A549 (cell line): ENCODE results near the gene SOD1. TPM values are rescaled to one million over a fixed set of nuclear protein-coding genes. Genes with fewer than 3 reads are reported as not detected.

ENCODE experiments used
- ATAC-seq, 2 experiments: fragments of 200-7000 bp in 1 of 2; fragments of >200 bp in 1 of 2; cut with Nextera tagmentation in 1 of 2; cut with Tn5 transposase in 1 of 2; 3 replicates each; pipeline versions ENCODE4 v1.8.0 to v1.9.1; 2018 to 2020; ENCODE audit warnings: mild to moderate bottlenecking in 1 of 2, moderate library complexity in 1 of 2
- CTCF ChIA-PET: fragments of 300-600 bp; sonication (Branson Sonifier 250); formaldehyde crosslinking; extraction: SDS; loops from one replicate; lab custom pipeline; 2021; ENCODE audit warnings: antibody characterized with exemption, inconsistent platforms; lab: Yijun Ruan, JAX
- POLR2A ChIA-PET: fragments of 350-600 bp; formaldehyde crosslinking; extraction: SDS; loops from one replicate; lab custom pipeline; 2021; ENCODE audit warnings: antibody characterized with exemption, inconsistent platforms; lab: Yijun Ruan, JAX
- DNase-seq, 2 experiments: peaks; one replicate each; pipeline versions ENCODE4 v3.0.0 to v3.0.0-alpha.2; 2011 to 2016; ENCODE audit warnings: low read depth in 1 of 2, low spot score in 1 of 2
- FAIRE-seq: peaks from 2 replicates; lab custom pipeline; 2011; peaks lifted over from hg19 to GRCh38; lab: Jason Lieb, UNC
- H3K27ac ChIP-seq, 2 experiments: fragments of >200 bp; sonication (Bioruptor Twin); formaldehyde crosslinking; 3 replicates each; pipeline ENCODE4 v1.5.1; 2016 to 2017
- H3K4me1 ChIP-seq: fragments of >200 bp; sonication (Bioruptor Twin); formaldehyde crosslinking; 3 replicates; pipeline ENCODE4 v1.6.1; 2016
- H3K4me2 ChIP-seq: fragments of >200 bp; sonication (Bioruptor Twin); formaldehyde crosslinking; 3 replicates; pipeline ENCODE4 v1.6.1; 2016
- H3K4me3 ChIP-seq: fragments of >200 bp; sonication (Bioruptor Twin); formaldehyde crosslinking; 3 replicates; pipeline ENCODE4 v1.5.1; 2016
- H3K9me3 ChIP-seq: fragments of >200 bp; sonication (Bioruptor Twin); formaldehyde crosslinking; 3 replicates; pipeline ENCODE4 v1.6.1; 2016
- BHLHE40 ChIP-seq: IDR thresholded peaks from 2 replicates; pipeline ENCODE4 v1.6.1; 2012; ENCODE audit warnings: low read depth, low read length, inconsistent platforms
- CBX8 ChIP-seq: fragments of 200-600 bp; sonication (generic); IDR thresholded peaks from 2 replicates; pipeline ENCODE4 v1.6.1; 2016
- CEBPB ChIP-seq, 2 experiments: fragments of >200 bp in 1 of 2; sonication (Bioruptor Twin) in 1 of 2; formaldehyde crosslinking in 1 of 2; IDR thresholded peaks; 2 replicates each; pipeline ENCODE4 v1.6.1; 2012 to 2016
- CTCF ChIP-seq: fragments of >200 bp; sonication (Bioruptor Twin); formaldehyde crosslinking; IDR thresholded peaks from 3 replicates; pipeline ENCODE4 v1.5.1; 2016
- EP300 ChIP-seq, 2 experiments: fragments of >200 bp; sonication (Bioruptor Twin); formaldehyde crosslinking; IDR thresholded peaks; 2 replicates in 1 of 2; 3 replicates in 1 of 2; pipeline ENCODE4 v1.6.1; 2016 to 2017
- FOSB ChIP-seq: fragments of 250-450 bp; sonication (Bioruptor Pico); IDR thresholded peaks from 2 replicates; pipeline ENCODE4 v1.5.0; 2020; ENCODE audit warnings: mild to moderate bottlenecking, moderate library complexity
- FOSL2 ChIP-seq, 2 experiments: fragments of 450-650 bp in 1 of 2; fragments of >200 bp in 1 of 2; sonication (Bioruptor Twin) in 1 of 2; formaldehyde crosslinking; IDR thresholded peaks; 2 replicates each; pipeline versions ENCODE4 v1.5.0 to v1.6.1; 2016 to 2020; ENCODE audit warnings: mild to moderate bottlenecking in 1 of 2, moderate library complexity in 1 of 2
- HES2 ChIP-seq: fragments of >200 bp; sonication (Bioruptor Twin); formaldehyde crosslinking; IDR thresholded peaks from 2 replicates; pipeline ENCODE4 v1.6.1; 2016
- HEYL ChIP-seq: fragments of 250-450 bp; sonication (Bioruptor Pico); IDR thresholded peaks from 2 replicates; pipeline ENCODE4 v1.8.0; 2021; ENCODE audit warnings: mild to moderate bottlenecking, moderate library complexity
- HOXA7 ChIP-seq: fragments of 250-450 bp; sonication (Bioruptor Pico); IDR thresholded peaks from 2 replicates; pipeline ENCODE4 v1.5.0; 2020; ENCODE audit warnings: mild to moderate bottlenecking, moderate library complexity
- HOXB5 ChIP-seq: fragments of 250-450 bp; sonication (Bioruptor Pico); IDR thresholded peaks from 2 replicates; pipeline ENCODE4 v1.5.0; 2020; ENCODE audit warnings: mild to moderate bottlenecking, moderate library complexity
- JUN ChIP-seq, 2 experiments: fragments of >200 bp; sonication (Bioruptor Twin); formaldehyde crosslinking; IDR thresholded peaks; 2 replicates in 1 of 2; 3 replicates in 1 of 2; pipeline ENCODE4 v1.6.1; 2016 to 2017
- KDM1A ChIP-seq: fragments of 200-600 bp; sonication (generic); IDR thresholded peaks from 2 replicates; pipeline ENCODE4 v1.6.1; 2016; ENCODE audit warnings: low read depth, mild to moderate bottlenecking
- MAX ChIP-seq: IDR thresholded peaks from 2 replicates; pipeline ENCODE4 v1.6.1; 2012
- MYC ChIP-seq: IDR thresholded peaks from 2 replicates; pipeline ENCODE4 v1.6.1; 2012; ENCODE audit warnings: mild to moderate bottlenecking, inconsistent platforms, low read length, improper control_type of control experiment, borderline replicate concordance
- NFE2L2 ChIP-seq: fragments of 150-350 bp; conservative IDR thresholded peaks from 2 replicates; pipeline ENCODE4 v1.6.1; 2014; ENCODE audit warnings: low read length
- NPAS2 ChIP-seq: fragments of 250-450 bp; sonication (Bioruptor Pico); IDR thresholded peaks from 2 replicates; pipeline ENCODE4 v1.8.0; 2022; ENCODE audit warnings: mild to moderate bottlenecking, moderate library complexity, borderline replicate concordance
- PHF8 ChIP-seq: fragments of 200-600 bp; sonication (generic); IDR thresholded peaks from 2 replicates; pipeline ENCODE4 v1.6.1; 2016; ENCODE audit warnings: low read depth, mild to moderate bottlenecking, antibody characterized with exemption, moderate library complexity, borderline replicate concordance
- POLR2A ChIP-seq: IDR thresholded peaks from 2 replicates; pipeline ENCODE4 v1.6.1; 2012; ENCODE audit warnings: mild to moderate bottlenecking, low read length
- RCOR1 ChIP-seq: fragments of 150-350 bp; IDR thresholded peaks from 2 replicates; pipeline ENCODE4 v1.6.1; 2014; ENCODE audit warnings: antibody characterized with exemption, low read length, low read depth
- RNF2 ChIP-seq: fragments of 200-600 bp; sonication (generic); IDR thresholded peaks from 2 replicates; pipeline ENCODE4 v1.6.1; 2016; ENCODE audit warnings: low read depth, mild to moderate bottlenecking, antibody characterized with exemption, moderate library complexity, borderline replicate concordance
- ZNF302 ChIP-seq: fragments of 250-450 bp; sonication (Bioruptor Pico); IDR thresholded peaks from 2 replicates; pipeline ENCODE4 v1.9.0; 2021; ENCODE audit warnings: inconsistent platforms, mild to moderate bottlenecking, moderate library complexity
- WGBS: methylation state at CpG from one replicate; pipeline ENCODE4 v1.1.6; 2017; ENCODE audit errors: missing lambda C conversion rate; 5-methylcytosine and 5-hydroxymethylcytosine counted together
- polyA plus RNA-seq, 4 experiments: library from polyadenylated mRNA; depleted of rRNA in 3 of 4; stranded (reverse); fragments of >200 nt; fragmentation: RNase III in 1 of 4; extraction: RNeasy Plus Mini Kit Qiagen cat#74134 plus additional on column Dnase treatment in 1 of 4; gene quantifications; 2 replicates in 3 of 4; 3 replicates in 1 of 4; pipeline ENCODE4 v1.2.3, GENCODE V29; 2011 to 2017
- TF ChIP-seq, protein P1 (sequence below): fragments of 150-350 bp; IDR thresholded peaks from 2 replicates; pipeline ENCODE4 v1.6.1; 2014; ENCODE audit warnings: low read depth, mild to moderate bottlenecking, low read length
- TF ChIP-seq, protein P2 (sequence below): fragments of 200-600 bp; sonication (generic); IDR thresholded peaks from 2 replicates; pipeline ENCODE4 v1.6.1; 2016; ENCODE audit warnings: antibody characterized with exemption, mild to moderate bottlenecking, moderate library complexity

SOD1 gene
- polyA plus RNA-seq, 2 of the 4 experiments (the other 2 are of a cell fraction): 488 to 551 TPM

GRCh38 chr21:31708541-31708940 lies 49.0 kb downstream of the SOD1 start (continued):
- TF ChIP-seq NFE2L2 (no peak), EP300 (IDR thresholded peaks at IDR 0.05) (no peak), PHF8 (no peak), ZNF302 (CRISPR knock-in tag) (no peak)
- TF ChIP-seq, protein P1, sequence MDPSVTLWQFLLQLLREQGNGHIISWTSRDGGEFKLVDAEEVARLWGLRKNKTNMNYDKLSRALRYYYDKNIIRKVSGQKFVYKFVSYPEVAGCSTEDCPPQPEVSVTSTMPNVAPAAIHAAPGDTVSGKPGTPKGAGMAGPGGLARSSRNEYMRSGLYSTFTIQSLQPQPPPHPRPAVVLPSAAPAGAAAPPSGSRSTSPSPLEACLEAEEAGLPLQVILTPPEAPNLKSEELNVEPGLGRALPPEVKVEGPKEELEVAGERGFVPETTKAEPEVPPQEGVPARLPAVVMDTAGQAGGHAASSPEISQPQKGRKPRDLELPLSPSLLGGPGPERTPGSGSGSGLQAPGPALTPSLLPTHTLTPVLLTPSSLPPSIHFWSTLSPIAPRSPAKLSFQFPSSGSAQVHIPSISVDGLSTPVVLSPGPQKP: no peak

- TF ChIP-seq MAX: no peak
- TF ChIP-seq HOXA7 (CRISPR knock-in tag): no peak
- no peak for TF ChIP-seq HOXB5 (CRISPR knock-in tag)
- TF ChIP-seq FOSL2 (IDR thresholded peaks at IDR 0.05): no peak
- no peak for TF ChIP-seq FOSL2 (CRISPR knock-in tag; IDR thresholded peaks at IDR 0.05)
- ATAC-seq: no peak
- no peak for FAIRE-seq
- DNase-seq: no peak
- WGBS: 36% methylated on average over 1 of the region's 1 CpG
- no peak overlapping the region for H3K27ac ChIP-seq
- ChIA-PET CTCF (no interaction called here), POLR2A (no interaction called here)
- 0 out of 3 replicates have a peak overlapping the region, but pooled peaks have one; percentile 11 for H3K4me2 ChIP-seq
- no peak overlapping the region for H3K4me3 ChIP-seq
- H3K9me3 ChIP-seq: no peaks in the 10 kb centered on the region
- peaks cover 50% of the 10 kb centered on the region; the same call in 2 of the 3 replicates for H3K4me1 ChIP-seq
Measured at GRCh38 chr21:31710586-31710985, 51.1 kb downstream of the SOD1 start.

- TF ChIP-seq MYC: no peak
- Histone ChIP-seq H3K9me3 (no peaks in the 10 kb centered on the region), H3K4me2 (no peak overlapping the region), H3K4me1 (peaks cover 57% of the 10 kb centered on the region; the same call in 2 of the 3 replicates), H3K27ac (no peak overlapping the region), H3K4me3 (no peak overlapping the region)
- DNase-seq (no peak), ATAC-seq (no peak), FAIRE-seq (no peak)
- CTCF ChIA-PET: no interaction called here
- POLR2A ChIA-PET: no interaction called here
- WGBS: 100% methylated on average over 1 of the region's 1 CpG
Measured at GRCh38 chr21:31711326-31711725, 51.8 kb downstream of the SOD1 start.

DNA sequence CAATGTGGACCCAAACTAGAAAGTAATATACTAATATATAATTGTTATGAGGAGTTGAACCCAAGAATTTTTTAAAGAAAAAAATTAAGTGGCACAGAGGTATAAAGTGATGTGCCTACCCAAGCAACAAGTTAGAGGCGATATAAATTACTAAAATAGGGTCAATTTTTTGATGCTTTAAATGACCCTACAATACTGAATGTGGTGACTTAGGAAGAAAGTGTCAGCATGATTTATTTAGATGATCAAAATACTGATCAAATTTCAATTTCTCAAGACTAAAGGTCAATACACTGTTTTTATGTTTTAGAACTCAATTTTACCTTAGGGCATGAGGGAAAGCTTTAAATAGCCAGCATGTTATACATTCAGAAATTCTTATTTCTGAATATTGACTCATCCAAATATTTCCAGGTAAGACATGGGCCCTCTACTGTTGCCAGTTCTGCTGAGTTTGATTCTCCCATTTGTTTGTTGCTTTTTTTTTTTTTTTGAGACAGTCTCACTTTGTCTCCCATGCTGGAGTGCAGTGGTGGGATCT lies 52.3 kb downstream of the SOD1 start:
- DNase-seq: no peak
- TF ChIP-seq JUN (IDR thresholded peaks at IDR 0.05) (no peak), NPAS2 (CRISPR knock-in tag) (no peak), POLR2A (no peak), RCOR1 (no peak), CEBPB (IDR thresholded peaks at IDR 0.05) (no peak), HES2 (no peak), HOXB5 (CRISPR knock-in tag) (no peak), FOSB (no peak), RNF2 (no peak), EP300 (IDR thresholded peaks at IDR 0.05) (no peak), NFE2L2 (no peak), CTCF (no peak), CBX8 (no peak), MAX (no peak), HEYL (CRISPR knock-in tag) (no peak), KDM1A (no peak), BHLHE40 (no peak)
- TF ChIP-seq, protein P2, sequence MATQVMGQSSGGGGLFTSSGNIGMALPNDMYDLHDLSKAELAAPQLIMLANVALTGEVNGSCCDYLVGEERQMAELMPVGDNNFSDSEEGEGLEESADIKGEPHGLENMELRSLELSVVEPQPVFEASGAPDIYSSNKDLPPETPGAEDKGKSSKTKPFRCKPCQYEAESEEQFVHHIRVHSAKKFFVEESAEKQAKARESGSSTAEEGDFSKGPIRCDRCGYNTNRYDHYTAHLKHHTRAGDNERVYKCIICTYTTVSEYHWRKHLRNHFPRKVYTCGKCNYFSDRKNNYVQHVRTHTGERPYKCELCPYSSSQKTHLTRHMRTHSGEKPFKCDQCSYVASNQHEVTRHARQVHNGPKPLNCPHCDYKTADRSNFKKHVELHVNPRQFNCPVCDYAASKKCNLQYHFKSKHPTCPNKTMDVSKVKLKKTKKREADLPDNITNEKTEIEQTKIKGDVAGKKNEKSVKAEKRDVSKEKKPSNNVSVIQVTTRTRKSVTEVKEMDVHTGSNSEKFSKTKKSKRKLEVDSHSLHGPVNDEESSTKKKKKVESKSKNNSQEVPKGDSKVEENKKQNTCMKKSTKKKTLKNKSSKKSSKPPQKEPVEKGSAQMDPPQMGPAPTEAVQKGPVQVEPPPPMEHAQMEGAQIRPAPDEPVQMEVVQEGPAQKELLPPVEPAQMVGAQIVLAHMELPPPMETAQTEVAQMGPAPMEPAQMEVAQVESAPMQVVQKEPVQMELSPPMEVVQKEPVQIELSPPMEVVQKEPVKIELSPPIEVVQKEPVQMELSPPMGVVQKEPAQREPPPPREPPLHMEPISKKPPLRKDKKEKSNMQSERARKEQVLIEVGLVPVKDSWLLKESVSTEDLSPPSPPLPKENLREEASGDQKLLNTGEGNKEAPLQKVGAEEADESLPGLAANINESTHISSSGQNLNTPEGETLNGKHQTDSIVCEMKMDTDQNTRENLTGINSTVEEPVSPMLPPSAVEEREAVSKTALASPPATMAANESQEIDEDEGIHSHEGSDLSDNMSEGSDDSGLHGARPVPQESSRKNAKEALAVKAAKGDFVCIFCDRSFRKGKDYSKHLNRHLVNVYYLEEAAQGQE: no peak
- ChIA-PET POLR2A (no interaction called here), CTCF (no interaction called here)
- 0 out of 3 replicates have a peak overlapping the region, but pooled peaks have one; percentile 10 for H3K4me2 ChIP-seq
- peaks cover 62% of the 10 kb centered on the region; the same call in 2 of the 3 replicates for H3K4me1 ChIP-seq
- no peak overlapping the region for H3K27ac ChIP-seq
- H3K4me3 ChIP-seq: no peak overlapping the region
- 93% methylated on average over 1 of the region's 1 CpG for WGBS
- H3K9me3 ChIP-seq: no peaks in the 10 kb centered on the region
- ATAC-seq: no peak
- FAIRE-seq: no peak
